Choroid plexus epithelial cell (primary cell): Measurements from ENCODE around the gene SLC37A2.

ENCODE experiments used
- DNase-seq: peaks from one replicate; pipeline ENCODE4 v3.0.0-alpha.2; 2010; ENCODE audit warnings: low read depth
- H3K4me3 ChIP-seq: 2 replicates; pipeline ENCODE4 v1.5.1; 2011; ENCODE audit warnings: low read depth, mild to moderate bottlenecking, control low read depth, low read length, moderate library complexity
- CTCF ChIP-seq: conservative IDR thresholded peaks from 2 replicates; pipeline ENCODE4 v1.5.1; 2011; ENCODE audit warnings: low read depth, mild to moderate bottlenecking, control low read depth, inconsistent platforms, low read length, moderate library complexity

The SLC37A2 gene

GRCh38 chr11:125123194-125123946 is 60.3 kb downstream of the SLC37A2 start:
- DNase-seq = no peak
- no peak for TF ChIP-seq CTCF
- H3K4me3 ChIP-seq = no peak overlapping the region

GRCh38 chr11:125123947-125124617 is 61.0 kb downstream of the SLC37A2 start:
- no peak overlapping the region for H3K4me3 ChIP-seq
- DNase-seq = peak; percentile 77
- peak; percentile 72 for TF ChIP-seq CTCF

- no peak for TF ChIP-seq CTCF
- H3K4me3 ChIP-seq = no peak overlapping the region
- DNase-seq = no peak
Observed at GRCh38 chr11:125124618-125124992, 61.5 kb downstream of the SLC37A2 start.

- TF ChIP-seq CTCF = no peak
- peak; percentile 74 for DNase-seq
- no peak overlapping the region for H3K4me3 ChIP-seq
Observed at GRCh38 chr11:125128450-125128849, 65.3 kb downstream of the SLC37A2 start.

- no peak overlapping the region for H3K4me3 ChIP-seq
- no peak for DNase-seq
- no peak for TF ChIP-seq CTCF
Observed at GRCh38 chr11:125129316-125129993, 66.3 kb downstream of the SLC37A2 start.

- no peak for TF ChIP-seq CTCF
- H3K4me3 ChIP-seq = no peak overlapping the region
- DNase-seq = no peak
Observed at GRCh38 chr11:125132071-125132470, 69.0 kb downstream of the SLC37A2 start.
